Peyer's patch (tissue), 4 donors: ENCODE data around the gene SHISA9.

ENCODE experiments used
- CTCF ChIP-seq, 6 experiments: fragments of 450-650 bp in 4 of 6; fragments of 200-600 bp in 2 of 6; sonication (generic) in 1 of 6; IDR thresholded peaks; one replicate each; pipeline ENCODE4 v1.5.1; 2017 to 2019; ENCODE audit warnings: antibody characterized with exemption in 6 of 6, mild to moderate bottlenecking in 3 of 6, moderate library complexity in 1 of 6
- POLR2A ChIP-seq, 2 donors: fragments of 450-650 bp; IDR thresholded peaks; one replicate each; pipeline ENCODE4 v1.5.1; 2017; ENCODE audit warnings: antibody characterized with exemption in 2 of 2, mild to moderate bottlenecking in 2 of 2, moderate library complexity in 2 of 2

- TF ChIP-seq CTCF (IDR thresholded peaks at IDR 0.05) (no peak), POLR2A (IDR thresholded peaks at IDR 0.05) (no peak)
Observed at GRCh38 chr16:13064821-13065220, 163.4 kb downstream of the SHISA9 start.
